Activated CD8-positive, alpha-beta T cell treated with anti-CD3 and anti-CD28 coated beads for 36 hours (primary cell): ENCODE measurements around the gene APOH. TPM values are rescaled to one million over a fixed set of nuclear protein-coding genes. Genes with fewer than 3 reads are reported as not detected.

ENCODE experiments used
- ATAC-seq: fragments of 200-7000 bp; cut with Tn5 transposase; one replicate; pipeline ENCODE4 v1.10.0; 2021; ENCODE audit warnings: mild to moderate bottlenecking, moderate library complexity
- CTCF ChIA-PET: fragments of 350-600 bp; sonication (Branson Sonifier 250); formaldehyde crosslinking; loops from one replicate; lab custom pipeline; 2021; ENCODE audit warnings: antibody characterized with exemption; lab: Charles Lee
- POLR2A ChIA-PET: fragments of 350-600 bp; sonication (Branson Sonifier 250); formaldehyde crosslinking; loops from one replicate; lab custom pipeline; 2021; ENCODE audit warnings: antibody characterized with exemption; lab: Charles Lee
- DNase-seq: peaks from one replicate; pipeline ENCODE4 v3.0.0-alpha.2; 2020
- H3K27ac Mint-ChIP-seq: one replicate; pipeline ENCODE4 v1.8.0; 2021; ENCODE audit warnings: mild to moderate bottlenecking, mixed read lengths
- H3K27me3 Mint-ChIP-seq: one replicate; pipeline ENCODE4 v1.8.0; 2021; ENCODE audit warnings: mixed read lengths
- H3K36me3 Mint-ChIP-seq: one replicate; pipeline ENCODE4 v1.8.0; 2021; ENCODE audit warnings: low read depth, mixed read lengths
- H3K4me1 Mint-ChIP-seq: one replicate; pipeline ENCODE4 v1.8.0; 2021; ENCODE audit warnings: low read depth, mixed read lengths
- H3K4me3 Mint-ChIP-seq: one replicate; pipeline ENCODE4 v1.8.0; 2021; ENCODE audit warnings: mild to moderate bottlenecking, moderate library complexity, mixed read lengths
- H3K9me3 Mint-ChIP-seq: one replicate; pipeline ENCODE4 v1.8.0; 2021; ENCODE audit warnings: mixed read lengths
- intact Hi-C: fragments of 100-400 bp; cut with micrococcal nuclease; formaldehyde crosslinking; loops from one replicate; pipeline ENCODE4 v1.10.0; 2022
- total RNA-seq, 2 experiments: library from RNA; stranded (reverse); gene quantifications; one replicate each; pipeline ENCODE4 v1.2.3, GENCODE V29; 2021
- TF ChIP-seq, protein P1 (sequence below): fragments of 200-600 bp; IDR thresholded peaks from one replicate; pipeline ENCODE4 v1.8.0; 2022; ENCODE audit warnings: antibody characterized with exemption, mild to moderate bottlenecking

The APOH gene
- total RNA-seq, 2 experiments from 2014 or later = not detected

DNA sequence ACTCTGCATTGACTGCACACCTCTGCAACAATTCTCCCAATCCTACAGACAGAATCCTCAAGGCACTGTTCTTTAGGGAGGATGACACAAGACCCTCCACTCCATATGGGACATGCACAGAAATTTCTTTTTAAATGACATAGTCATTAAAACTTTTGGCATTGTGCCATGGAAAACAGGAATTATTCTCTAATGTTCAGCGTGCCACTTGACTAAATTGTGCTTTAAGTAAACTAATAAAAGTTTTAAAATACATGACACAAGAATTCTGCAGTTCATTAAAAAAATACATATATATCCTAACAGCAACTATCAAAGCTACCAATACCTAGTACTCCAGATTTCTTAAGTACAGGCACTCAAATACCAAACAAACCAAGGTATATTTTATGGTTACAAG lies 53.3 kb downstream of the APOH start:
- H3K4me1 Mint-ChIP-seq = no peaks in the 10 kb centered on the region
- TF ChIP-seq, protein P1, sequence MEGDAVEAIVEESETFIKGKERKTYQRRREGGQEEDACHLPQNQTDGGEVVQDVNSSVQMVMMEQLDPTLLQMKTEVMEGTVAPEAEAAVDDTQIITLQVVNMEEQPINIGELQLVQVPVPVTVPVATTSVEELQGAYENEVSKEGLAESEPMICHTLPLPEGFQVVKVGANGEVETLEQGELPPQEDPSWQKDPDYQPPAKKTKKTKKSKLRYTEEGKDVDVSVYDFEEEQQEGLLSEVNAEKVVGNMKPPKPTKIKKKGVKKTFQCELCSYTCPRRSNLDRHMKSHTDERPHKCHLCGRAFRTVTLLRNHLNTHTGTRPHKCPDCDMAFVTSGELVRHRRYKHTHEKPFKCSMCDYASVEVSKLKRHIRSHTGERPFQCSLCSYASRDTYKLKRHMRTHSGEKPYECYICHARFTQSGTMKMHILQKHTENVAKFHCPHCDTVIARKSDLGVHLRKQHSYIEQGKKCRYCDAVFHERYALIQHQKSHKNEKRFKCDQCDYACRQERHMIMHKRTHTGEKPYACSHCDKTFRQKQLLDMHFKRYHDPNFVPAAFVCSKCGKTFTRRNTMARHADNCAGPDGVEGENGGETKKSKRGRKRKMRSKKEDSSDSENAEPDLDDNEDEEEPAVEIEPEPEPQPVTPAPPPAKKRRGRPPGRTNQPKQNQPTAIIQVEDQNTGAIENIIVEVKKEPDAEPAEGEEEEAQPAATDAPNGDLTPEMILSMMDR = no peak
- ChIA-PET POLR2A (no interaction called here), CTCF (no interaction called here)
- H3K36me3 Mint-ChIP-seq = no peaks in the 10 kb centered on the region
- ATAC-seq (no peak), DNase-seq (no peak)
- intact Hi-C loops = no loop called here
- H3K9me3 Mint-ChIP-seq = no peaks in the 10 kb centered on the region
- H3K27ac Mint-ChIP-seq = no peak overlapping the region
- H3K4me3 Mint-ChIP-seq = no peak overlapping the region
- no peaks in the 10 kb centered on the region for H3K27me3 Mint-ChIP-seq

DNA sequence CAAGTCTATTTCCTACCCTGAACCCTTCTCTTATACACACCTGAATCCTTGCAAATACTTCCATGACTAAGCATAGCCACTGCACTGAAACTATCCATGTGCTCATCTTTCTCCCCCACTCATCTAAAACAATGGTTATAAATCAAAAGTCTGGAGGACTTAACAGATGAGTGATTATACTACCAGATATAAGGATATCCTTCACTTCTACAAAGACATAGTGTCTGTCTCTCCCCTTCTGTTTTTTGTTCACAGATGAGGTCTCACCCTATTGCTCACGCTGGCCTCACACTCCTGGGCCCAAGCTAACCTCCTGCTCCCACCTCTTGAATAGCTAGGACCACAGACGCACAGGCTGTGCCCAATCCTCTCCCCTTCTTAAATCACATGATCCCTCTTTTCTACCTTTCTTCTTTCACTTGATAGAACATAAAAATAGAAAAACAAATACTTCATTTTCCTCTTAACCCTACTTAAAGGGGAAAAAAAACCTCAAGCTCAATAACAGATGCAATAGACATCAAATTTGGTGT lies 56.5 kb downstream of the APOH start:
- Mint-ChIP-seq H3K36me3 (no peaks in the 10 kb centered on the region), H3K9me3 (no peaks in the 10 kb centered on the region), H3K4me1 (no peaks in the 10 kb centered on the region), H3K27ac (no peak overlapping the region), H3K27me3 (no peaks in the 10 kb centered on the region), H3K4me3 (no peak overlapping the region)
- DNase-seq (no peak), ATAC-seq (no peak)
- intact Hi-C loops = no loop called here
- POLR2A ChIA-PET = interaction anchor here (0.6 kb wide), 1 partner anchor 422 kb away, joined by 3 read pairs; no protein-coding TSS in a partner anchor
- CTCF ChIA-PET = interaction anchor here (1.1 kb wide), 1 partner anchor 18 kb away, joined by 3 read pairs; no protein-coding TSS in a partner anchor
- TF ChIP-seq, protein P1 = no peak

DNA sequence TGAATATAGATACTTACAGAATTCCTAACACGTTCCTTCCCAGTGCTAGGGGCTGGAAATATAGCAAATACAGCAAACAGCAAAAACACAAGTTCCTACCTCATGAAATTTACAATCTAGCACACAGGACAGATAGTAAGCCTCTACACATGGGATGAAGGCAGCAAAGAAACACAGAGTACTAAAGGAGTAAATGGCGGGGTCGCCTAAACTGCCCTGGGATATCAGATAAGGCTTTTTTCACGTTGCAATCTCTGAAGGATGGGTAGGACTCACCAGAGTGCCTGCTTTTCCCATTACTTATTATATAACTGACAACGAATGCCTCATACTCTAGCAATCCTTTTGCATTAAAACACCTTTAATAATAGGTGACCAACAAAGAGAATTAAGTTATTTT lies 57.1 kb downstream of the APOH start:
- no peak for ATAC-seq
- CTCF ChIA-PET = no interaction called here
- Mint-ChIP-seq H3K4me3 (no peak overlapping the region), H3K36me3 (no peaks in the 10 kb centered on the region), H3K27ac (no peak overlapping the region), H3K27me3 (no peaks in the 10 kb centered on the region), H3K4me1 (no peaks in the 10 kb centered on the region), H3K9me3 (no peaks in the 10 kb centered on the region)
- no peak for DNase-seq
- TF ChIP-seq, protein P1 = no peak
- POLR2A ChIA-PET = no interaction called here
- intact Hi-C loops = no loop called here

DNA sequence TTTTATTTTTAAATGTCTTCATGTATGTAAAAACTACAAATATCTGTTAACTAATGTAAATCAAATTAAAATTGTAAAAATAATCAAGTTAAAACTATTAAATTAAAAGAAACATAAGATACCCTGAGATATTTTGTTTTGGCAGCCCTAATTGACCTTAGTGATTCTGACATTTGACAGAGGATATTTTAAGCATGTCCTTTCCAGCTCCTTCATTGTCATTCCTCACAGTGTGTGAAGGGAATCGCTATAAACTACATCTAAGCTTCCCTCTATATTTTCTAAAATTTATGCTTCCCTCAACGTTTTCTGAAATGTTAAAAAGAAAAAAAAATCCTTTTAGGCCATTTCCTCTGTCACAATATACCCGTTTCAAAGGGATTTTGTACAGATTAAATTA lies 57.5 kb downstream of the APOH start:
- ChIA-PET POLR2A (no interaction called here), CTCF (no interaction called here)
- Mint-ChIP-seq H3K9me3 (no peaks in the 10 kb centered on the region), H3K36me3 (no peaks in the 10 kb centered on the region), H3K27ac (no peak overlapping the region), H3K4me1 (no peaks in the 10 kb centered on the region), H3K4me3 (no peak overlapping the region), H3K27me3 (no peaks in the 10 kb centered on the region)
- intact Hi-C loops = no loop called here
- DNase-seq (no peak), ATAC-seq (no peak)
- TF ChIP-seq, protein P1 = no peak

DNA sequence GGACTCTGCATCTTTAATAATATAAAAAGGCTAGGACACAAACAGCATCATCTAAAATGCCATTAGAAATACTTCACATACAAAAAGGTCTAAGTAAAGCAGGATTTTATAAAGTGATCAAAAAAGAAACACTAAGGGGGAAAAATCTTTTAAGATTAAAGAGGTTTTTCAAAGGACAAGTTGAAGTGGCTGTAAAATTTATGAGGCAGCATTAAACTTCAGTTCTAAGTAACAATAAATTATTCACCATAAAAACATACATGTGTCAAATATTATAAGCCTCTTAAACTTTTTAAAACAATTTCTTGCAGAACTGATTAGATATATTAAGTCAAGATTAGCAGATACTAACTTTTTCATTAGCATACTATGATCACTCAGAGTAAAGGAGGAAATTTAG lies 58.0 kb downstream of the APOH start:
- H3K4me1 Mint-ChIP-seq = no peaks in the 10 kb centered on the region
- no peaks in the 10 kb centered on the region for H3K9me3 Mint-ChIP-seq
- intact Hi-C loops = no loop called here
- no peaks in the 10 kb centered on the region for H3K27me3 Mint-ChIP-seq
- ATAC-seq = no peak
- CTCF ChIA-PET = no interaction called here
- POLR2A ChIA-PET = interaction anchor here (0.6 kb wide), 1 partner anchor 1489 kb away, joined by 3 read pairs; no protein-coding TSS in a partner anchor
- no peak for DNase-seq
- no peak overlapping the region for H3K4me3 Mint-ChIP-seq
- no peak overlapping the region for H3K27ac Mint-ChIP-seq
- TF ChIP-seq, protein P1 = no peak
- no peaks in the 10 kb centered on the region for H3K36me3 Mint-ChIP-seq
